Tibial nerve (tissue), 3 donors: Measurements from ENCODE around the gene TTC39C.

Source experiments
- POLR2A ChIP-seq, 2 donors: fragments of 450-650 bp; IDR thresholded peaks; one replicate each; pipeline ENCODE4 v1.6.1; 2017; ENCODE audit warnings: antibody characterized with exemption in 2 of 2, mild to moderate bottlenecking in 2 of 2, moderate library complexity in 2 of 2
- TF ChIP-seq, protein P1 (sequence below), 5 experiments: fragments of 200-600 bp in 3 of 5; fragments of 450-650 bp in 2 of 5; sonication (generic) in 3 of 5; IDR thresholded peaks; one replicate each; pipeline ENCODE4 v1.5.1; 2016 to 2019; ENCODE audit warnings: antibody characterized with exemption in 5 of 5, mild to moderate bottlenecking in 3 of 5, moderate library complexity in 2 of 5

DNA sequence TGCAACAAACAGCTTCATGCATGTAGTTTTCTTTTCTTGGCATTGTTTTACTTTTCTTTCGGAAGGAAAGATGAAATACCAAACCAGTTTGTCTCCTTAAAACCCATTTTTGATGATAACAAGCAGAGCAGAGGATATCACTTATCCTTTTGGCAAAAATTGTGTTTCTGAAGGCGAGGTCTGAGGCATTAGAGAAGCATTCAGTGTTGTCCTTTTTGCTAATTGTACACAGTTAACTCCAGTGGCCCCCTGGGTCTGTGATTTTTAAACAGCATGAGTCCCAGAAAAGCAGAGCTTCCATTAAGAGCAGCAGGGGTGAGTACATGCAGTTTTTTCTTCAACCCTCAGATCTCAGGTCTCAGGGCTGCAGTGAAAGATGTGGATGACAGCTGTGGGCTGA is 41.3 kb downstream of the TTC39C start:
- TF ChIP-seq, protein P1, sequence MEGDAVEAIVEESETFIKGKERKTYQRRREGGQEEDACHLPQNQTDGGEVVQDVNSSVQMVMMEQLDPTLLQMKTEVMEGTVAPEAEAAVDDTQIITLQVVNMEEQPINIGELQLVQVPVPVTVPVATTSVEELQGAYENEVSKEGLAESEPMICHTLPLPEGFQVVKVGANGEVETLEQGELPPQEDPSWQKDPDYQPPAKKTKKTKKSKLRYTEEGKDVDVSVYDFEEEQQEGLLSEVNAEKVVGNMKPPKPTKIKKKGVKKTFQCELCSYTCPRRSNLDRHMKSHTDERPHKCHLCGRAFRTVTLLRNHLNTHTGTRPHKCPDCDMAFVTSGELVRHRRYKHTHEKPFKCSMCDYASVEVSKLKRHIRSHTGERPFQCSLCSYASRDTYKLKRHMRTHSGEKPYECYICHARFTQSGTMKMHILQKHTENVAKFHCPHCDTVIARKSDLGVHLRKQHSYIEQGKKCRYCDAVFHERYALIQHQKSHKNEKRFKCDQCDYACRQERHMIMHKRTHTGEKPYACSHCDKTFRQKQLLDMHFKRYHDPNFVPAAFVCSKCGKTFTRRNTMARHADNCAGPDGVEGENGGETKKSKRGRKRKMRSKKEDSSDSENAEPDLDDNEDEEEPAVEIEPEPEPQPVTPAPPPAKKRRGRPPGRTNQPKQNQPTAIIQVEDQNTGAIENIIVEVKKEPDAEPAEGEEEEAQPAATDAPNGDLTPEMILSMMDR (IDR thresholded peaks at IDR 0.05), result no peak
- no peak for TF ChIP-seq POLR2A (IDR thresholded peaks at IDR 0.05)
